ENCODE results near the gene ESRRG.

The ESRRG gene

GRCh38 chr1:216518844-216519627 lies 204.2 kb downstream of the ESRRG start:
- TF ChIP-seq, protein P1, sequence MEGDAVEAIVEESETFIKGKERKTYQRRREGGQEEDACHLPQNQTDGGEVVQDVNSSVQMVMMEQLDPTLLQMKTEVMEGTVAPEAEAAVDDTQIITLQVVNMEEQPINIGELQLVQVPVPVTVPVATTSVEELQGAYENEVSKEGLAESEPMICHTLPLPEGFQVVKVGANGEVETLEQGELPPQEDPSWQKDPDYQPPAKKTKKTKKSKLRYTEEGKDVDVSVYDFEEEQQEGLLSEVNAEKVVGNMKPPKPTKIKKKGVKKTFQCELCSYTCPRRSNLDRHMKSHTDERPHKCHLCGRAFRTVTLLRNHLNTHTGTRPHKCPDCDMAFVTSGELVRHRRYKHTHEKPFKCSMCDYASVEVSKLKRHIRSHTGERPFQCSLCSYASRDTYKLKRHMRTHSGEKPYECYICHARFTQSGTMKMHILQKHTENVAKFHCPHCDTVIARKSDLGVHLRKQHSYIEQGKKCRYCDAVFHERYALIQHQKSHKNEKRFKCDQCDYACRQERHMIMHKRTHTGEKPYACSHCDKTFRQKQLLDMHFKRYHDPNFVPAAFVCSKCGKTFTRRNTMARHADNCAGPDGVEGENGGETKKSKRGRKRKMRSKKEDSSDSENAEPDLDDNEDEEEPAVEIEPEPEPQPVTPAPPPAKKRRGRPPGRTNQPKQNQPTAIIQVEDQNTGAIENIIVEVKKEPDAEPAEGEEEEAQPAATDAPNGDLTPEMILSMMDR (IDR thresholded peaks at IDR 0.05; ENCODE audit: low read length, missing control alignments): no peak
- no peak for DNase-seq (ENCODE audit: low read depth)

GRCh38 chr1:216502528-216503162 lies 220.6 kb downstream of the ESRRG start:
- no peak for DNase-seq (ENCODE audit: low read depth)
- H3K4me3 ChIP-seq (replicated peaks; ENCODE audit: low read depth, low read length): no peak overlapping the region
- TF ChIP-seq, protein P1 (IDR thresholded peaks at IDR 0.05; ENCODE audit: low read length, missing control alignments): no peak

More at GRCh38 chr1:216518844-216519627, 204.2 kb downstream of the ESRRG start:
- no peak overlapping the region for H3K4me3 ChIP-seq (replicated peaks; ENCODE audit: low read depth, low read length)

GRCh38 chr1:216500273-216500967 lies 222.8 kb downstream of the ESRRG start:
- no peak for DNase-seq (ENCODE audit: low read depth)
- H3K4me3 ChIP-seq (replicated peaks; ENCODE audit: low read depth, low read length): no peak overlapping the region
- TF ChIP-seq, protein P1 (IDR thresholded peaks at IDR 0.05; ENCODE audit: low read length, missing control alignments): no peak

DNA sequence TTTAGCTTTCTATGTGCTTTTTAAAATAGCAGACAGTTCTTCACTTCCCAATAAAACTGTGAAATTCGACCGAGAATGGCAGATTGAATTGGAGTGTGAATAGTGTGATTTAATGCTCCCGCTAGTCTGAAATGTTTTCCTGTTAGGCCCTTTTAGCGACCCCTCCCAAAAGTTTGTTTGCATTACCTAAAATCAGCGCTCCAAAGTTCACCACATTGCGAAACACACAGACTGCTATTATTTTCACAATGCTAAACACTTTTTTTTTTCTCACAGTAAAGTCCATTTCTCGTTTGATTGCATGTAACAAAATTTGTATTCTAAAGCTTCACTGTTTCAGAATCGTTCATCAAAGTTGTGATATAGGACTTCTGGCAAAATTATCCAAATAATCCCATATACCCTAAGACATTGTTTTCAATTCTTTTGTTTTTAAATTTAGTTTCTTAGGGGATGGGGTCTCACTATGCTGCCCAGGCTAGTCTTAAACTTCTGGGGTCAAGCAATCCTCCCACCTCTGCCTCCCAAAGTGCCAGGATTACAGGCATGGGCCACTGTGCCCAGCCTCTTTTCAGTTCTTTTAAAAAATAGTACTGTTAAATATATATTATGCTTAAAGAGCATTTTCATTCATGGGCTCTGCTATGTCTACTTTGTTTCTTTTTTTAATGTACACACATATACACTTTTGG lies 223.5 kb downstream of the ESRRG start:
- DNase-seq (ENCODE audit: low read depth): no peak
- no peak overlapping the region for H3K4me3 ChIP-seq (replicated peaks; ENCODE audit: low read depth, low read length)
- TF ChIP-seq, protein P1 (IDR thresholded peaks at IDR 0.05; ENCODE audit: low read length, missing control alignments): no peak

DNA sequence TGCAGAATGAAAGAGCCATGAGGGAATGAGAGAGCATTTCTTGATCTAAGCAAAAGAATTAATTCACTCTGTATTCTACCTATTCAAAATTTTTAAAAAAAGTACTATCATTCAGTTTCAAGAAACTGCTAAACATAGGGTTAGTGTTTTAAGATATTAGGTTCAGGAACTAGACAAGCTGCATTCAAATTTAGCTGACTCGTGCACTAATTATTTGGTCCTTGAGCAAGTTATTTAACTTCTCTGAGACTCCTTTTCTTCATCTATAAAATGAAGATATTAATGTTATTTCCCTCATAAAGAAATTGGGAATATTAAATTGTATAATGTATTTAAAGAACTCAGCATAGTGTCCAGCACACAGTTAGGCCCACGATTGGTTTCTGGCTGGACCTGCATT lies 225.0 kb downstream of the ESRRG start:
- TF ChIP-seq, protein P1 (IDR thresholded peaks at IDR 0.05; ENCODE audit: low read length, missing control alignments): no peak
- DNase-seq (ENCODE audit: low read depth): no peak
- H3K4me3 ChIP-seq (replicated peaks; ENCODE audit: low read depth, low read length): no peak overlapping the region

DNA sequence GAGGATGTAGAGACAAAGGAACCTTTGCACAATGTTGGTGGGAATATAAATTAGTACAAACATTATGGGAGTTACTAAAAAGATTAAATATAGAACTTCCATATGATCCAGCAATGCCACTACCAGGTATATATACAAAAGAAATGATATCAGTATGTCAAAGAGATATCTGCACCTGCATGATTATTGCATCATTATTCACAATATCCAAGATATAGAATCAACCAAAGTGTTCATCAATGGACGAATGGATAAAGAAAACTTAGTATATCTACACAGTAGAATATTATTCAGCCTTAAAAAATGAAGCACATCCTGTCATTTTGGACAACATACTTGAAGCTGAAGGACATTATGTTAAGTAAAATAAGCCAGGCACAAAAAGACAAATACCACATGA lies 238.2 kb downstream of the ESRRG start:
- TF ChIP-seq, protein P1 (IDR thresholded peaks at IDR 0.05; ENCODE audit: low read length, missing control alignments): no peak

More for the DNA sequence above, 238.2 kb downstream of the ESRRG start:
- no peak overlapping the region for H3K4me3 ChIP-seq (replicated peaks; ENCODE audit: low read depth, low read length)
- no peak for DNase-seq (ENCODE audit: low read depth)

All from fibroblast of pulmonary artery (primary cell).